A673 (cell line): Measurements from ENCODE around the gene HMGCS1. TPM values are rescaled to one million over a fixed set of nuclear protein-coding genes. Genes with fewer than 3 reads are reported as not detected.
A peak's percentile ranks its signal among the peaks of the same experiment; 100 is the strongest.
"Not testable (repeated sequence)": the region's sequence is repeated elsewhere in the genome, so short reads cannot be mapped to it uniquely, and the experiment has no call there.

Source experiments
- BruUV-seq: library from RNA; stranded (reverse); fragments of 400-500 nt; replicated peaks from 2 replicates; lab custom pipeline; 2021; lab: Mats Ljungman, UMichigan
- CTCF ChIA-PET: fragments of 300-600 bp; sonication (Branson Sonifier 250); formaldehyde crosslinking; loops from one replicate; lab custom pipeline; 2022; ENCODE audit warnings: antibody characterized with exemption; lab: Charles Lee
- POLR2A ChIA-PET: fragments of 300-600 bp; sonication (Branson Sonifier 250); formaldehyde crosslinking; loops from one replicate; lab custom pipeline; 2022; ENCODE audit warnings: antibody characterized with exemption; ENCODE audit not compliant: low non-redundant PET; lab: Charles Lee
- DNase-seq: peaks from one replicate; pipeline ENCODE4 v3.0.0-alpha.2; 2015; ENCODE audit warnings: low spot score
- H3K27ac ChIP-seq: fragments of 200-600 bp; sonication (generic); 2 replicates; pipeline ENCODE4 v1.5.1; 2016; ENCODE audit warnings: mixed run types, low read depth, mild to moderate bottlenecking, mixed read lengths, antibody characterized with exemption, low read length; ENCODE audit not compliant: poor library complexity, severe bottlenecking
- H3K27me3 ChIP-seq: fragments of 200-600 bp; sonication (generic); replicated peaks from 2 replicates; pipeline ENCODE4 v1.6.1; 2017; ENCODE audit warnings: mixed run types, low read depth, mild to moderate bottlenecking, mixed read lengths, antibody characterized with exemption, low read length; ENCODE audit not compliant: insufficient read depth, poor library complexity
- H3K36me3 ChIP-seq: fragments of 200-600 bp; sonication (generic); 2 replicates; pipeline ENCODE4 v1.6.1; 2016; ENCODE audit warnings: mixed run types, mild to moderate bottlenecking, mixed read lengths, antibody characterized with exemption, low read length; ENCODE audit not compliant: insufficient read depth, poor library complexity, severe bottlenecking
- H3K4me1 ChIP-seq: fragments of 200-600 bp; sonication (generic); 2 replicates; pipeline ENCODE4 v1.6.1; 2017; ENCODE audit warnings: mixed run types, mild to moderate bottlenecking, mixed read lengths, antibody characterized with exemption, low read length; ENCODE audit not compliant: insufficient read depth, poor library complexity, severe bottlenecking
- H3K4me3 ChIP-seq: fragments of 200-600 bp; sonication (generic); 2 replicates; pipeline ENCODE4 v1.5.1; 2016; ENCODE audit warnings: low read depth, mixed run types, mild to moderate bottlenecking, mixed read lengths, low read length; ENCODE audit not compliant: poor library complexity, severe bottlenecking
- H3K9me3 ChIP-seq: fragments of 200-600 bp; sonication (generic); 2 replicates; pipeline ENCODE4 v1.6.1; 2016; ENCODE audit warnings: mixed run types, low read depth, mild to moderate bottlenecking, mixed read lengths, antibody characterized with exemption, low read length; ENCODE audit not compliant: poor library complexity, severe bottlenecking
- CTCF ChIP-seq: fragments of 300-800, 200-600 bp; sonication (generic); conservative IDR thresholded peaks from 2 replicates; pipeline ENCODE4 v1.5.1; 2017; ENCODE audit warnings: low read depth, mild to moderate bottlenecking, antibody characterized with exemption, low read length, moderate library complexity, mixed read lengths
- EZH2 ChIP-seq: fragments of 200-600 bp; sonication (generic); IDR thresholded peaks from 2 replicates; pipeline ENCODE4 v1.6.1; 2017; ENCODE audit warnings: borderline replicate concordance, low read depth, mild to moderate bottlenecking, mixed read lengths, antibody characterized with exemption, low read length; ENCODE audit not compliant: poor library complexity, severe bottlenecking
- intact Hi-C: fragments of 100-400 bp; cut with micrococcal nuclease; formaldehyde crosslinking; loops from one replicate; pipeline ENCODE4 v1.10.0; 2022; ENCODE audit not compliant: unreplicated experiment
- total RNA-seq: library from RNA; stranded (reverse); gene quantifications from 2 replicates; pipeline ENCODE4 v1.2.3, GENCODE V29; 2021

Gene HMGCS1
- total RNA-seq, 1 experiment from 2014 or later, result 162 TPM

GRCh38 chr5:43309122-43309521 lies 4.1 kb downstream of the HMGCS1 start:
- intact Hi-C loops, result loop anchor here (5.0 to 10.0 kb wide), 5 partner anchors 78 to 397 kb away; partner anchors contain the start of genes TMEM267 and ZNF131
- no peaks in the 10 kb centered on the region for H3K9me3 ChIP-seq
- peaks cover 52% of the 10 kb centered on the region for H3K36me3 ChIP-seq
- peaks cover 32% of the 10 kb centered on the region for H3K4me1 ChIP-seq
- H3K27me3 ChIP-seq, result no peaks in the 10 kb centered on the region
- BruUV-seq, result no TSS peak
- DNase-seq, result no peak
- TF ChIP-seq EZH2 (no peak), CTCF (no peak)
- ChIA-PET POLR2A (interaction anchor here (0.7 kb wide), 1 partner anchor 370 kb away, joined by 3 read pairs; no protein-coding TSS in a partner anchor), CTCF (no interaction called here)
- H3K27ac ChIP-seq, result peak overlapping the region; percentile 57
- H3K4me3 ChIP-seq, result peak overlapping the region; percentile 92

DNA sequence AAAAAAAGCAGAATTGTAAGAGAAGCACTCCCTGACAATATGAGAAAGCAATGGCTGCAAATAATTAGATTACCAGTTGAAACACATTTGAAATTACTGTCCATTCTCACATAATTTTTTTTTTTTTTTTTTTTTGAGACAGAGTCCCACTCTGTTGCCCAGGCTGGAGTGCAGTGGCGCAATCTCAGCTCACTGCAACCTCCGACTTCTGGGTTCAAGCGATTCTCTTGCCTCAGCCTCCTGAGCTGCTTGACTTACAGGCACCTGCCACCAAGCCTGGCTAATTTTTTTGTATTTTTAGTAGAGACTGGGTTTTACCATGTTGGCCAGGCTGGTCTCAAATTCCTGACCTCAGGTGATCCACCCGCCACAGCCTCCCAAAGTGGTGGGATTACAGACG lies 6.3 kb downstream of the HMGCS1 start:
- H3K4me1 ChIP-seq, result peaks cover 44% of the 10 kb centered on the region
- DNase-seq, H3K9me3 ChIP-seq, H3K4me3 ChIP-seq, H3K27me3 ChIP-seq, BruUV-seq, POLR2A ChIA-PET, H3K27ac ChIP-seq: not testable (repeated sequence)
- peaks cover 71% of the 10 kb centered on the region for H3K36me3 ChIP-seq
- intact Hi-C loops, result loop anchor here (5.0 to 10.0 kb wide), 5 partner anchors 80 to 395 kb away; partner anchors contain the start of genes TMEM267 and ZNF131
- CTCF ChIA-PET, result interaction anchor here (0.6 kb wide), 1 partner anchor 738 kb away, joined by 4 read pairs; no protein-coding TSS in a partner anchor

- TF ChIP-seq CTCF, result peak; percentile 85
- no peak for TF ChIP-seq EZH2
- Histone ChIP-seq H3K36me3 (peaks cover 72% of the 10 kb centered on the region), H3K4me1 (peaks cover 44% of the 10 kb centered on the region), H3K9me3 (no peaks in the 10 kb centered on the region), H3K4me3 (no peak overlapping the region), H3K27me3 (no peaks in the 10 kb centered on the region), H3K27ac (no peak overlapping the region)
- intact Hi-C loops, result loop anchor here (5.0 to 10.0 kb wide), 5 partner anchors 81 to 394 kb away; partner anchors contain the start of genes TMEM267 and ZNF131
- ChIA-PET CTCF (interaction anchor here (0.7 kb wide), 1 partner anchor 204 kb away, joined by 5 read pairs; no protein-coding TSS in a partner anchor), POLR2A (no interaction called here)
- no TSS peak for BruUV-seq
- DNase-seq, result peak; percentile 80
Measured at GRCh38 chr5:43305948-43306565, 7.2 kb downstream of the HMGCS1 start.
